GM12878 (cell line): ENCODE measurements around the gene COMMD7. TPM values are rescaled to one million over a fixed set of nuclear protein-coding genes. Genes with fewer than 3 reads are reported as not detected.

Source experiments
- ATAC-seq: fragments of 200-7000 bp; cut with Tn5 transposase; 3 replicates; pipeline ENCODE4 v1.9.1; 2020; ENCODE audit warnings: mild to moderate bottlenecking, moderate library complexity
- BruUV-seq: library from RNA; stranded (reverse); fragments of 400-500 nt; replicated peaks from 2 replicates; lab custom pipeline; 2021; lab: Mats Ljungman, UMichigan
- CTCF ChIA-PET: fragments of 300-600 bp; sonication (Branson Sonifier 250); formaldehyde crosslinking; extraction: SDS; loops from one replicate; lab custom pipeline; 2021; ENCODE audit warnings: inconsistent platforms; lab: Yijun Ruan, JAX
- POLR2A ChIA-PET: fragments of 350-600 bp; formaldehyde crosslinking; extraction: SDS; loops from one replicate; lab custom pipeline; 2021; ENCODE audit warnings: inconsistent platforms; lab: Charles Lee
- RAD21 ChIA-PET: fragments of 300-600 bp; sonication (Branson Sonifier 250); formaldehyde crosslinking; loops from one replicate; lab custom pipeline; 2023; ENCODE audit warnings: antibody characterized with exemption; ENCODE audit not compliant: unreplicated experiment; lab: Charles Lee
- SMC1A ChIA-PET: fragments of 300-600 bp; sonication (Branson Sonifier 250); formaldehyde crosslinking; loops from one replicate; lab custom pipeline; 2023; ENCODE audit not compliant: unreplicated experiment, uncharacterized antibody; lab: Charles Lee
- DNase-seq: peaks from one replicate; pipeline ENCODE4 v3.0.0-alpha.2; 2011; ENCODE audit warnings: low read depth, low spot score
- FAIRE-seq: peaks from 3 replicates; lab custom pipeline; 2011; peaks lifted over from hg19 to GRCh38; lab: Jason Lieb, UNC
- H2AFZ ChIP-seq: 2 replicates; pipeline ENCODE4 v1.6.0; 2011; ENCODE audit warnings: low read depth, low read length, control low read depth; ENCODE audit not compliant: control insufficient read depth
- H3K27ac ChIP-seq: 2 replicates; pipeline ENCODE4 v1.5.1; 2011; ENCODE audit warnings: control low read depth; ENCODE audit not compliant: control insufficient read depth, insufficient read depth
- H3K27me3 ChIP-seq, 2 experiments: replicated peaks in 1 of 2; 2 replicates each; pipeline versions ENCODE4 v1.6.0 to v1.6.1; 2011; ENCODE audit warnings: low read length in 1 of 2; ENCODE audit not compliant: control insufficient read depth in 2 of 2, insufficient read depth in 2 of 2
- H3K36me3 ChIP-seq, 2 experiments: 2 replicates each; pipeline ENCODE4 v1.5.1; 2011; ENCODE audit warnings: low read length in 1 of 2; ENCODE audit not compliant: control insufficient read depth in 2 of 2, insufficient read depth in 2 of 2
- H3K4me1 ChIP-seq: 2 replicates; pipeline ENCODE4 v1.6.1; 2011; ENCODE audit warnings: mild to moderate bottlenecking, low read length, moderate library complexity, mixed read lengths; ENCODE audit not compliant: control insufficient read depth, insufficient read depth
- H3K4me2 ChIP-seq: 2 replicates; pipeline ENCODE4 v1.6.0; 2011; ENCODE audit warnings: control low read depth; ENCODE audit not compliant: control insufficient read depth, insufficient read depth
- H3K4me3 ChIP-seq: fragments of 200-600 bp; sonication (generic); 2 replicates; pipeline ENCODE4 v1.5.1; 2016
- H3K79me2 ChIP-seq: 2 replicates; pipeline ENCODE4 v1.6.0; 2011; ENCODE audit warnings: low read length; ENCODE audit not compliant: control insufficient read depth, insufficient read depth
- H3K9ac ChIP-seq: 2 replicates; pipeline ENCODE4 v1.8.0; 2011; ENCODE audit warnings: low read length, control low read depth, mixed read lengths; ENCODE audit not compliant: control insufficient read depth, insufficient read depth
- H3K9me3 ChIP-seq: replicated peaks from 3 replicates; pipeline ENCODE4 v1.5.1; 2011; ENCODE audit warnings: mild to moderate bottlenecking, low read length; ENCODE audit not compliant: control insufficient read depth, insufficient read depth
- H4K20me1 ChIP-seq: 2 replicates; pipeline ENCODE4 v1.6.0; 2011; ENCODE audit not compliant: control insufficient read depth, insufficient read depth
- BHLHE40 ChIP-seq, 2 experiments: fragments of 450-650 bp in 1 of 2; IDR thresholded peaks; 2 replicates each; pipeline ENCODE4 v1.6.1; 2011 to 2017; ENCODE audit warnings: low read depth in 2 of 2, borderline replicate concordance in 1 of 2, improper control_type of control experiment in 1 of 2, low read length in 1 of 2, mild to moderate bottlenecking in 1 of 2
- CHD4 ChIP-seq: fragments of 200-600 bp; sonication (generic); IDR thresholded peaks from 2 replicates; pipeline ENCODE4 v1.6.1; 2016; ENCODE audit warnings: mild to moderate bottlenecking
- POLR2AphosphoS2 ChIP-seq: IDR thresholded peaks from 2 replicates; pipeline ENCODE4 v1.6.1; 2011; ENCODE audit warnings: low read depth, mild to moderate bottlenecking, low read length, improper control_type of control experiment, moderate library complexity
- SMAD1 ChIP-seq: fragments of 450-650 bp; IDR thresholded peaks from 2 replicates; pipeline ENCODE4 v1.6.1; 2018; ENCODE audit warnings: mild to moderate bottlenecking, low read depth; ENCODE audit not compliant: partially characterized antibody
- SUZ12 ChIP-seq: fragments of 200-600 bp; sonication (generic); IDR thresholded peaks from one replicate; pipeline ENCODE4 v1.6.1; 2018; ENCODE audit warnings: antibody characterized with exemption, mild to moderate bottlenecking; ENCODE audit not compliant: unreplicated experiment
- ZZZ3 ChIP-seq: IDR thresholded peaks from 2 replicates; pipeline ENCODE4 v1.6.1; 2011; ENCODE audit warnings: low read depth; ENCODE audit not compliant: control insufficient read depth, insufficient read length
- WGBS: methylation state at CpG from one replicate; pipeline ENCODE4 v1.1.6; 2016; ENCODE audit warnings: low lambda C conversion rate; ENCODE audit not compliant: insufficient replicate concordance, insufficient coverage; ENCODE audit errors: missing lambda C conversion rate; 5-methylcytosine and 5-hydroxymethylcytosine counted together
- in situ Hi-C: fragments of 300-500 bp; cut with MboI; formaldehyde crosslinking; loops from 9 replicates; pipeline ENCODE4 v1.14.3; 2018; ENCODE audit warnings: mixed read lengths
- intact Hi-C: fragments of 100-400 bp; cut with micrococcal nuclease; formaldehyde crosslinking; loops from one replicate; pipeline ENCODE4 v1.14.2; 2022; ENCODE audit not compliant: unreplicated experiment
- polyA plus RNA-seq, 11 experiments: library from polyadenylated mRNA; depleted of rRNA in 4 of 11; unstranded in 6 of 11; stranded (reverse) in 5 of 11; fragments of >200 nt; fragmentation: Nextera tagmentation in 4 of 11; fragmentation: Illumina TruSeq in 1 of 11; extraction: Ambion mirVana in 4 of 11; extraction: Trizol in 1 of 11; gene quantifications; 1 replicate in 1 of 11; 2 replicates in 10 of 11; pipeline versions ENCODE4 v1.2.1 to v1.2.3, GENCODE V29; 2011 to 2016; ENCODE audit warnings: inconsistent platforms in 2 of 11, missing spikeins in 2 of 11, low read depth in 1 of 11
- total RNA-seq, 4 experiments: library from RNA; depleted of rRNA in 3 of 4; stranded (reverse); fragments of >200 nt in 3 of 4; fragmentation: Illumina TruSeq in 1 of 4; extraction: Trizol in 1 of 4; gene quantifications; 2 replicates each; pipeline versions ENCODE4 v1.2.1 to v1.2.3, GENCODE V29; 2013 to 2021
- TF ChIP-seq, protein P1 (sequence below): fragments of 450-650 bp; IDR thresholded peaks from 2 replicates; pipeline ENCODE4 v1.6.1; 2016; ENCODE audit warnings: mild to moderate bottlenecking
- TF ChIP-seq, protein P2 (sequence below), 3 experiments: IDR thresholded peaks in 2 of 3; conservative IDR thresholded peaks in 1 of 3; 2 replicates each; pipeline ENCODE4 v1.5.1; 2011; ENCODE audit warnings: low read depth in 3 of 3, low read length in 3 of 3, mild to moderate bottlenecking in 3 of 3, control low read depth in 2 of 3, moderate library complexity in 2 of 3, inconsistent platforms in 1 of 3, mixed read lengths in 1 of 3; ENCODE audit not compliant: control insufficient read depth in 2 of 3, insufficient read depth in 1 of 3; ENCODE audit errors: extremely low read depth in 1 of 3

COMMD7 gene
- total and polyA plus RNA-seq, 10 of the 15 experiments (the other 5 are each of a cell fraction or from before 2014, with no cell fraction given) = 9.1 to 61.0 (median 27.7) TPM

DNA sequence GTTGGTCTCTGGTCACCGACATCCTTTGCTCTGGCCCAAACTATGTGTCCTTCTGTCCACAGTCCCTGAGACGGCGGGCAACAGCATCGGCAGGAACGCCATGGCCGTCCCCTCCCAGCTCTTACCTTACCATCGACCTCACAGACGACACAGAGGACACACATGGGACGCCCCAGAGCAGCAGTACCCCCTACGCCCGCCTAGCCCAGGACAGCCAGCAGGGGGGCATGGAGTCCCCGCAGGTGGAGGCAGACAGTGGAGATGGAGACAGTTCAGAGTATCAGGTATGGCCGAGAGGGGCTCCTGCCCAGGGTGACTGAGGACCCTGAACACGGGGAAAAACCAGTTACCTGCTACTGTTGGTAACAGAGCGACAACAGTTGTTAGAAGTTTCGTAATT is 43.9 kb upstream of the COMMD7 start:
- no peak overlapping the region for H3K4me3 ChIP-seq
- TF ChIP-seq, protein P1, sequence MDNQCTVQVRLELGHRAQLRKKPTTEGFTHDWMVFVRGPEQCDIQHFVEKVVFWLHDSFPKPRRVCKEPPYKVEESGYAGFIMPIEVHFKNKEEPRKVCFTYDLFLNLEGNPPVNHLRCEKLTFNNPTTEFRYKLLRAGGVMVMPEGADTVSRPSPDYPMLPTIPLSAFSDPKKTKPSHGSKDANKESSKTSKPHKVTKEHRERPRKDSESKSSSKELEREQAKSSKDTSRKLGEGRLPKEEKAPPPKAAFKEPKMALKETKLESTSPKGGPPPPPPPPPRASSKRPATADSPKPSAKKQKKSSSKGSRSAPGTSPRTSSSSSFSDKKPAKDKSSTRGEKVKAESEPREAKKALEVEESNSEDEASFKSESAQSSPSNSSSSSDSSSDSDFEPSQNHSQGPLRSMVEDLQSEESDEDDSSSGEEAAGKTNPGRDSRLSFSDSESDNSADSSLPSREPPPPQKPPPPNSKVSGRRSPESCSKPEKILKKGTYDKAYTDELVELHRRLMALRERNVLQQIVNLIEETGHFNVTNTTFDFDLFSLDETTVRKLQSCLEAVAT = no peak
- TF ChIP-seq SUZ12 (no peak), ZZZ3 (no peak), SMAD1 (no peak), CHD4 (no peak), POLR2AphosphoS2 (no peak), BHLHE40 (IDR thresholded peaks at IDR 0.05; ENCODE audit: borderline replicate concordance in 1 of 2, low read depth in 2 of 2, low read length in 1 of 2) (no peak)
- TF ChIP-seq, protein P2, sequence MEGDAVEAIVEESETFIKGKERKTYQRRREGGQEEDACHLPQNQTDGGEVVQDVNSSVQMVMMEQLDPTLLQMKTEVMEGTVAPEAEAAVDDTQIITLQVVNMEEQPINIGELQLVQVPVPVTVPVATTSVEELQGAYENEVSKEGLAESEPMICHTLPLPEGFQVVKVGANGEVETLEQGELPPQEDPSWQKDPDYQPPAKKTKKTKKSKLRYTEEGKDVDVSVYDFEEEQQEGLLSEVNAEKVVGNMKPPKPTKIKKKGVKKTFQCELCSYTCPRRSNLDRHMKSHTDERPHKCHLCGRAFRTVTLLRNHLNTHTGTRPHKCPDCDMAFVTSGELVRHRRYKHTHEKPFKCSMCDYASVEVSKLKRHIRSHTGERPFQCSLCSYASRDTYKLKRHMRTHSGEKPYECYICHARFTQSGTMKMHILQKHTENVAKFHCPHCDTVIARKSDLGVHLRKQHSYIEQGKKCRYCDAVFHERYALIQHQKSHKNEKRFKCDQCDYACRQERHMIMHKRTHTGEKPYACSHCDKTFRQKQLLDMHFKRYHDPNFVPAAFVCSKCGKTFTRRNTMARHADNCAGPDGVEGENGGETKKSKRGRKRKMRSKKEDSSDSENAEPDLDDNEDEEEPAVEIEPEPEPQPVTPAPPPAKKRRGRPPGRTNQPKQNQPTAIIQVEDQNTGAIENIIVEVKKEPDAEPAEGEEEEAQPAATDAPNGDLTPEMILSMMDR (IDR thresholded peaks at IDR 0.05 in 2 of 3, conservative IDR thresholded peaks at IDR 0.05 in 1 of 3; ENCODE audit: control insufficient read depth in 2 of 3, extremely low read depth in 1 of 3, insufficient read depth in 1 of 3, low read depth in 3 of 3, low read length in 3 of 3) = no peak
- in situ Hi-C loops = no loop called here
- DNase-seq = no peak
- no peak for FAIRE-seq
- no peak overlapping the region for H3K27ac ChIP-seq
- SMC1A ChIA-PET = no interaction called here
- intact Hi-C loops = no loop called here
- H3K36me3 ChIP-seq = no peaks in the 10 kb centered on the region
- H2AFZ ChIP-seq = no peak overlapping the region
- H3K27me3 ChIP-seq = no peaks in the 10 kb centered on the region
- H3K79me2 ChIP-seq = no peaks in the 10 kb centered on the region
- CTCF ChIA-PET = interaction anchor here (1.2 kb wide), 1 partner anchor 136 kb away, joined by 3 read pairs; no protein-coding TSS in a partner anchor
- H3K9me3 ChIP-seq = no peaks in the 10 kb centered on the region
- peaks cover 7% of the 10 kb centered on the region for H3K4me1 ChIP-seq
- RAD21 ChIA-PET = interaction anchor here (1.4 kb wide), 1 partner anchor 107 kb away, joined by 5 read pairs; no protein-coding TSS in a partner anchor
- H3K9ac ChIP-seq = no peak overlapping the region
- POLR2A ChIA-PET = no interaction called here
- WGBS = 74% methylated on average over 16 of the region's 16 CpGs
- ATAC-seq = no peak
- no TSS peak for BruUV-seq
- no peak overlapping the region for H3K4me2 ChIP-seq
- no peaks in the 10 kb centered on the region for H4K20me1 ChIP-seq
